ENCODE data around the gene ATP1A4.

Gene ATP1A4

DNA sequence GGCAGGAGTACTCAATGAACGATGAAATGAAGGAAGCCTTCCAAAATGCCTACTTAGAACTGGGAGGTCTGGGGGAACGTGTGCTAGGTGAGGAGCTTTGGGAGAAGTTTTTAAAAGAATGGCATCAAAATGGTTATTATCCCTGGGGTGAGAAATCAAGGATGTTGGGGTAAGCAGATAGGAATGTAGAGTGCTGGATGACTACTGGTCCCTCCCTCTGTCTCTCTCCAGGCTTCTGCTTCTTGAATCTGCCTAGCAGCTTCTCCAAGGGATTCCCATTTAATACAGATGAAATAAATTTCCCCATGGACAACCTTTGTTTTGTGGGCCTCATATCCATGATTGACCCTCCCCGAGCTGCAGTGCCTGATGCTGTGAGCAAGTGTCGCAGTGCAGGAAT is 20.0 kb downstream of the ATP1A4 start:
- DNase-seq (ENCODE audit: low read depth in 1 of 2, low spot score in 1 of 2): no peak

DNA sequence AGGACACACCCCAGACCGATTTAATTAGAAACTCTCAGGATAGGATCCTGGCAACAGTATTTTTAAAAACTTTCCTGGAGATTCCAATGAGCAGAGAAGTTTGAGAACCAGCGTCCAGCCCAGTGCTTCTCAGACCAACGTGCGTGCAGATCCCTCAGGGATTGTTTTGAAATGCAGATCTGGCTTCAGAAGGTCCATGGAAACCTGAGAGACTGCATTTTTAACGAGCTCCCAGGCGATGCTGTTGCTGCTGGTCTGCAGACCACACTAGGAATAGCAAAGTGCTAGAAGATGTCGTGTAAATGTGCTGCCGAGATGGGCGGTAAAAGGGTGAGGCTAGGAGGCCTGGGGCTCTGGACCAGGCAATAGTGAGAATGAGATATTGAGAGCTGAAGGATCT is 20.6 kb downstream of the ATP1A4 start:
- no peak for DNase-seq (ENCODE audit: low read depth in 1 of 2, low spot score in 1 of 2)

DNA sequence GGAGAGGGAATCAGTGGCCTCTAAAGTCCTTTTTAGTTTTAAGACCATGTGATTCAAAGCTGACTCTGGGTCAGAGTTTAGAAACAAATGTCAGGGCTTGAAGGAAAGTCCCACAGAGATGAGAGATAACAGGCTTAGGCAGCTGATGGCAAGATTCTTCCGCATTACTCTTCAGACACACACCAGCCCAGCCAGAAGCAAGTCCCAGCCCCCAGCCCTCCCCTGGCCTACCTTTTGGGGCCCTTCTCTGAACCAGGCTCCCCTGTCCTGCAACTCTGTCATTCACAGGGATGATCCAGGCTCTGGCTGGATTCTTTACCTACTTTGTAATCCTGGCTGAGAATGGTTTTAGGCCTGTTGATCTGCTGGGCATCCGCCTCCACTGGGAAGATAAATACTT is 25.8 kb downstream of the ATP1A4 start:
- DNase-seq (ENCODE audit: low read depth in 1 of 2, low spot score in 1 of 2): no peak

DNA sequence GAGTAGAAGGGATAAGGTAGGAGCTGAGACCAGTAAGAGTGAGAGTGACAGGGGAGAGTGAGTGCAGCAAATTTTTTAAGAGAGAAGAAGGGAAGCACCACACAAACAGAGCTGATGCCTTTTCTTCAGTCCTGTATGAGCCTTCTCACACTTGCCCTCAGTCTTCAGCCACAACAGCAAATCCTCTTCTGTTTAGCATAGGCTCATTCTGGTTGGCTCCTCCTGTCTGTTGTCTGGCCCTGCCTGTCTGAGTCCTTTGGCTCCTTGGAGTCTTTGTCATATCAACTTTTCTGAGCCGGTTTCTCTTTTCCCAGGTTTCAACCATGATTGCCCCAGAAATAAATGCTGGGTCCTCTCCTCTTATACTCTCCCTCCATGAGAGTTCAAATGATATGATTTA is 26.3 kb downstream of the ATP1A4 start:
- DNase-seq (ENCODE audit: low read depth in 1 of 2, low spot score in 1 of 2): no peak

DNA sequence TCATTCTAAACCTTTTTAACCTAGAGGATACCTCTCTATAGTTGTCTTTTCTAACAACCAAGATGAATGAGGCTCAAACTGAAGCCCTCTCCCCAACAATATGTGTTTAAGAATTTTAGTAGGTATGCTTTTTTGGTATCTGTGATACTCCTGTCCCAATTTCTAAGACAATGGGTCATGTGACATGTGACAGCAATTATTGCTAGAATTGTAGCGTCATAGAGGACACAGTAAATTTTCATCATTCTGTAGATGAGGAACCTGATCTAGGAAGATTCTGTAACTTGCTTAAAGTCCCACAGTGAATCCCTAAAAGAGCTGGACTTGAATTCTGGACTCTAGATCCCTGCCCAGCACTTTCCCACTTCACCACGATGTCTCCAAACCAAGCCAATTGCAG is 27.3 kb downstream of the ATP1A4 start:
- DNase-seq (ENCODE audit: low read depth in 1 of 2, low spot score in 1 of 2): no peak

DNA sequence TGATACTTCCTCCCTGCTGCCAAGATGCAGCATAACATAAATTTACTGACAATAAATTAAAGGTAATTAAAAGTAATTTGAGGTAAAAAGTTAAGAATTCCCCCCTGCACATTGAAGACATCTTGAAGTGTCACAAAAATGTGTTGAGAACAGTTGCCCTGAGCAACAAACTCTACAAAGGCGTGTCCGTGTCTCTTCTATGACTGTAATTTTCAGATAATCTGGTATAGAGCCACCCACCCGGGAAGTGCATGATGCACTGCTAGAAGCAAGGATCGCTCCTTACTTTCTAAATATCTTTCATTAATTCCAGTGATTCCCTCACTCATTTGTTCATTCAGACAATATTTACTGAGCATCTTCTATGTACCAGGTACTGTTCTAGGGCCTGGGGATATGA is 27.9 kb downstream of the ATP1A4 start:
- no peak for DNase-seq (ENCODE audit: low read depth in 1 of 2, low spot score in 1 of 2)

DNA sequence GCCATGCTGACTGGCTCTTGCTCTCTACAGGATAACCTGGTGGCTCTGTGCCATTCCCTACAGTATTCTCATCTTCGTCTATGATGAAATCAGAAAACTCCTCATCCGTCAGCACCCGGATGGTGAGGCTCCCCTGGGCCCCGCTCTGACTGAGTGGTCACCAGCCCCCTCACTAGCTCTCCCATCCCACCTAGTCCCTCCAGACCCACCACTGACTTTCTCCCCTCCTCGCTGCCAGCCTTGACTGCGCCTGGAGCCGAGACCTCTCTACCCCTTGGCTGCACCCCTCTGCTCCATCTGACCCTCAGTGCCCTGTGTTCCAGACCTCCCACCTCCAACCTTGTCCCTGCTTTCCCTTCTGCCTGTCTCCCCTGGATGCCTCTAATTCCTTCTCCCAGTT is 34.8 kb downstream of the ATP1A4 start:
- no peak for DNase-seq (ENCODE audit: low read depth in 1 of 2, low spot score in 1 of 2)

DNA sequence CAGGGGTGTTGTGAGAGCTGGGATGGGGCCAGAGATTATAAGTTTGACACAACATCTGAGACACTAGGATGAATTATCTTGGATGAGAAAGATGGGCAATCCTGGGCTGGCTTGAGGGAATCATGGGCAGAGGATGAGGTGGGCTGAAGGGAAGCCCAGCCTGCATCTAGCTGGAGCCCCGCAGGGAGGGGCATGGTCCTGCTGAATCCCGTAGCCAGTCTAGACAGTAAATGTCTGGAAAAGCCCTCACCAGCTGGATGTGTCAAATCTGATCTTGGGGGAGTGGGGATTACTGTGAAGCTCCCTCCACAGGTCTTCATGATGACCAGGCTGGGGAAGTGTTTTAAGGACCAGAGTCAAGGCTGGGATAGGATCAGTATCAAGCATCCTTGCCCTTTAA is 35.3 kb downstream of the ATP1A4 start:
- DNase-seq (ENCODE audit: low read depth in 1 of 2, low spot score in 1 of 2): no peak

DNA sequence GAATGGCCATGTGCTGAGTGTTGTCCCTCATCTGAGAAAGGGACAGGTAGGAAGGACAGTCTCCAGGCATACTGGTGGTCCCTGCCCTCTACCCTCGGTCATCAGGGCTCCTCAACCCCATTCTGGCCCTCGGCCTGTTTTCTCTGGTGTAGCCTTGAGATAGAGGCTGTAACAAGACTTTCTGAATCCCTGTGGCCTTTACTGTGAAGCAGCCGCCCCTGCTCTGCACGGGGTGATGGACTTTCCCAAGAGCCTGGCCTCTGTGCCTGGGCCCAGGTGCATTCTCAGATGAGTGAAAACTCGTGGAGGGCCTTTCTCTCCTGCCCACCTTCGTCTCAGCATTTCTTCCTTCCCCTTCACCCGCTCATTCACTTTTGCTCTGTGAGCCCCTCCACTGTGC is 36.0 kb downstream of the ATP1A4 start:
- no peak for DNase-seq (ENCODE audit: low read depth in 1 of 2, low spot score in 1 of 2)

DNA sequence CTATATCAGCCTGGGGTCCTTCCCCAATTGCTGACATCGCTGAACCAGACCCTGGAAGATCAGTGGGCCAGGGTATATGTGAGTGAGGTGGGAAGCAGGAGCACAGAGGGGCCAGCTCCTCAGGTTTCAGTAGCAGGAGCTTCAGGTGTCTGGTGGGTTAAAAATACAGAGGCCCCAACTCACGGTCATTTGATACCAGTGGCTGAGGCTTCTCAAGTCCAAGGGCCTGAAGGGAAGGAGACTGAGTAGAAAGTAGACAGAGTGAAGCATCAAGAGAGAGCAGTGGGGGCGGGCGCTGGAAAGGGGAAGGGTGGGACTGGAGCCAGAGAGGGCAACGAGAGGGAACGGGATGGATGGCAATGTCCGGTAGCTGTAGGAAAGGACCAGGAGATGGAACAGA is 36.9 kb downstream of the ATP1A4 start:
- no peak for DNase-seq (ENCODE audit: low read depth in 1 of 2, low spot score in 1 of 2)

DNA sequence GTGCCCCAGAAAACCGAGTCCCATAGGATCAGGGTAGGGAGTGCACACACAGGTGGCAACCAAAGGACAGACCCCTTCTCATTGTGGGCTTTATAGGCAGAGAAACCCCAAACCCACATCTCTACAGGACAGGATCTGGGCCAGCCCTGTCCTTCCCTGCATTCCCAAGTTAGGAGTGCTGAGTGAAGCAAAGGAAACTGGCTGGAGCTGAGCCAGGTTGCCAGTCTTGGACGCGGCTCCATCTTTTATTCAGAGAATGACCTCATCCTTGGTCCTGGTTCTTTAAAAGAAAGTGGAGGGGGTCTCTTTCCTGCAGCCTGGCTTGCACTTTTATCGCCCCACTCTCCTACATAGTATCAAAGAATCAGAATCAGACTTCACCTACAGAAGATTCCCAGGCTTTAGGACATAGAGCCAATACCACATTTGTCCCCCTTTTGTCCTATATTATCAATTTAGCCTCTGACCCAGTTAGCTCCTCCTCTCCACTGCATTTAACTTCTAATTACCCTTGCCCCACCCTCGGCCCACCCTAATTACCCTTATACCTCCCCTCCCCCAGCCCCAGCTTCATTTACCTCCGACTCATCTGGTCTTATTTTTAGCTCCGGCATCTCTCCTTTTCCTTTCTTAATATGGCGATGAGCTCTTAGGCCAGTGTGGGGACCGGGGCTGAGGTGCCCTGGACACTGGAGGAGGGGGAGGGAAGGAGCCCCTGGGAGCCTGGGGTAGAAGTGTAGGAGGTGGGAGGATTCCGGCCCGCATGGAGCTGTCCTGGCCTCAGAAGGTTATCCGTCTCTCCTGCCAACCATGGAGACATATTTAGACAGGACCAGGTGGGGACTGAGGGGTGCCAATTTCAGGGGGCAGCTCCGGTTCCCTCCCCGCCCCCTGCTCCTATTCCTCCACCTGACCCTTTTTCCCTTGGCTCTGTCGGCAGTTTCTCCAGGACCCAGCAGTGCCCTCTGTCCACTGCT is 38.5 kb downstream of the ATP1A4 start, which contains the start of gene CASQ1:
TSS of gene CASQ1 (plus strand) at position 927 of the 977 bp plus-strand sequence. CDS start 177 bp downstream, outside the sequence.
- DNase-seq (ENCODE audit: low read depth in 1 of 2, low spot score in 1 of 2): no peak

DNA sequence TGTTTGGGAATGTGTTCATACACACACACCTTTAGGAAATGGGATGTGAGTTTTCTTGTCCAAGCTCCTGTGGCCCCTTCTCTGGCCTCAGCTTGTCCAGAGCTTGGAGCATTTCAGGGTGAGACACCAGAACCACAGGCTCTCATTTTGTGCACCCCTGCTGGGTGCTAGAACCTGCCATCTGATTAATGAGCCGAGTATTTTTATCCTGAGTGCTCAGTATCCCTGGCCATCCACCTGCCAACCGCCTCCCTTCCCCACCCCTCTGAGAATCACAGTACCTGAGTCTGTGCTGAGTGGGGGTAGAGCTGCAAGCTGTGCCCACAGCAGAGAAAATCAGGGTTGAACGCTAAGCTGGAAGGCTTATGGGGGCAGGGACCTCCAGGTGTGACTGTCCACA is 40.4 kb downstream of the ATP1A4 start:
- DNase-seq (ENCODE audit: low read depth in 1 of 2, low spot score in 1 of 2): no peak

DNA sequence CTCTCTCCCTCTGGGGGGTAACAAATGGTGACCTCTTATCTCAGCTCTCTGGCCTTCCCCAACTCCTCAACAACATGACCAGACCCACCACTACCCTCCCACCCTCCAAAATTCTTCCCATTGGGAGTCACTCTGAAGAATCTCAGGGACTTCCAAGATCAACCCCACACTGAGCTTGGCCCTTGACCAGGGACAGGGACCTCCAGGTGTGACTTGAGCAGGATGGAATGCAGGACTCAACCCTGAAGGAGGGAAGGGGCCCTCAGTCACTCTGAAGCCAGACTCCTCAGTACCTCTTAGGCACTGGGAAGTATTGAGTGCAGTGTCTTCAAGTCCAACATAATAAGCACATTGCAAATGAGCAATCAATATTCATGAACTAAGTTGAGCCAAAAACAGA is 40.8 kb downstream of the ATP1A4 start:
- DNase-seq (ENCODE audit: low read depth in 1 of 2, low spot score in 1 of 2): no peak

DNA sequence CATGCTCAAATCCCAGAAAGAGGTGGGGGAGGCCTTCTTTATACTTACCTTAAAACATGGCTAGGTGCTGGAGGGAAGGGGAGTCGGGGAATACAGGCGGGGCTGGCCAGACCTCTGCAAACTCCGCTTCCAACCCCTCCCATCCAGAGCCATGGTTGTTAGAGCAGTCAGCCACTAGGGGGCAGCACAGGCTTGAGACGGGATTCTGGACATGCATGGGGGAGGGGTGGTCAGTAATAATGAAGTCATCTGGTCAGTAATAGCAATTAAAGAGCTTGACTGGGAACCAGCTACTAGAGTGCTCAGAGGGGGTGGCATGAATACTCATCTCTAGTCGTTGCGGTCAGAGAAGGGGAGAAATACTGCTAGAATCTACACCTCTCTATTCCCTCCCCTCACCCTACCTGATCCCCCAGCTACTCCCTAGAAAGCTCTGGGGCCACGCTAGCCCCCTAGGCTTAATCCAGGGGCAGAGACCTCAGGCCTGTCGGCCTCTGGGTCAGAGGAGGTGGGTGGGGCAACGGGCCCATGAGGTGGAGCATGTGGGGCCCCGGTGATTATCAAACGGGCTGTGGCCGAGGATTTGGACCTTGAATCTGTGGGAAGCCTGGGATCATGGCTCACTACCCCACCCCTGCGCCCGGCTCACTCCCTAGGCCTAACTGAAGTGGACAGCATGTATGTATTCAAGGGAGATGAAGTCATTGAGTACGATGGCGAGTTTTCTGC is 41.9 kb downstream of the ATP1A4 start:
- DNase-seq (ENCODE audit: low read depth in 1 of 2, low spot score in 1 of 2): peak; percentile 71 to 76

DNA sequence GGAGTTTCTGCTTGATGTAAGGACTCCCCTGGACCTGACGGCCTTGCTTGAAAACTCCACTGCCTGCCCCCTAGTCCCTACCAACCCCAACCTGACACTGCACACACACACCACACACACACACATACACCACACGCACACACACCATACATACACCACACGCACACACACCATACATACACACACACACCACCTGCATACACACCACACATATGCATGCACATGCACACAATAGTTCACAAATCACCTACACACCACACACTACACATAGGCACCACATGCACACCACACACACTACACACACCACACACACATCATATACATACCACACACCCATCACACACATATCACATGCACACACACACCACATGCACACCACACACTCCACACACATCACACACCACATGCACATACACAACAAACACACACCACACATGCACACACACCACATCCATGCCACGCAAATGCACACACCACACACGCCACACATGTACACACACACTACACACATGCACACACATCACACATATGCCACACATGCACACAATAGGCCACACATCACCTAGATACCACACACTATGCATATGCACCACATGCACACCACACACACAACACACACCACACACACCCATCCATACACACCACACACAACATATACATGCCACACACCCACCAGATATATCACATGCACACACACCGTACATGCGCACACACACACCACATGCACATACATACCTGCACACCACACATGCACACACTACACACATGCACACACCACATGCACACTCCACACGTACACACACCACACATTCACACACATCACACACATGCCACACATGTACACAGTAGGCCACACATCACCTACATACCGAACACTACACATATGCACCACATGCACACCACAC is 42.7 kb downstream of the ATP1A4 start:
- no peak for DNase-seq (ENCODE audit: low read depth in 1 of 2, low spot score in 1 of 2)

DNA sequence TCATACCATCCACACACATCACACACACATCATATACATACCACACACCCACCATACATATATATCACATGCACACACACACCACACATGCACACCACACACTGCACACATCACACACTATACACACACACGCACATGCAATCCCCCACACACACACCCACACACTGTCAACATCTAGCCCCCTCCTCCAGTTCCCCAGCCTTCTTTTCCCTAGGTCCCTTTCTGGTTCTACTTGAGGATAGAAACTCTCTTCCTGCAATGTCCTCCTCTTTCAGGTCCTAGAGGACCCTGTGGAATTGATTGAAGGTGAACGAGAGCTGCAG is 43.3 kb downstream of the ATP1A4 start:
- no peak for DNase-seq (ENCODE audit: low read depth in 1 of 2, low spot score in 1 of 2)

DNA sequence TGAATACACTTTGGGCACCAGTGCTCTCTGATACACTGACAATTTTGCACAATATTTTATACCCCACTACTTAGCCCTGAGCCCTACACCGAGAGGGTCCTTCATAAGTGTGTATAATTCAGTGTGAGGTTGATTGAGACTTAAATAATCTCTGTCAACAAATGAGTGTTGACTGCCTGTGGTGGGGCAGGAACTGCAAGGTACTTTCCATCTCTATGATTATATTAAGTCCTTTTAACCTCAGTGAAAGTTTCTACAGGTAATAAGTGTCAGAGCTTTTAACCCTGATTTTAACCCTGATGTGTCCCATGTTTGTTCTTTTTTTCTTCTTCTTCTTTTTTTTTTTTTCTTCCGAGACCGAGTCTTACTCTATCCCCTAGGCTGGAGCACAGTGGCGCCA is 44.7 kb downstream of the ATP1A4 start:
- no peak for DNase-seq (ENCODE audit: low read depth in 1 of 2, low spot score in 1 of 2)

DNA sequence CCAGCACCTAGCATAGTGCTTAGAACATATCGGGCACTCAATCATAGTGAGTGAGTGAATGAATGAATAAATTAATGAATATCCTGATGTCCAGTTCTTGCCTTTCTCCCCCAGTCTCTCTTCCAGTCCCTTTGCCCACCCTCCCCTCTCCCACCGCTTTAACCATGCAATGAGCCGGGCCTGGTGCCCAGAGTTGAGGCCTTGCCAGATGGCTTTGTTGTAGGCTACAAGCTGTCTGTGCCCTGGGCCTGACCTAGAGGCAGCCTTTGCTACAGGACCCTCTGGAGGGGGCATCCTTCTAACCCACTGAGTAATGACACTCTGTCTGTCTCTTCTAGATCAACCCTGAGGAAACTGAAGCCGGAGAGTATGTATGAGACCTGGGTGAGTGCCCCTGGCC is 45.8 kb downstream of the ATP1A4 start:
- no peak for DNase-seq (ENCODE audit: low read depth in 1 of 2, low spot score in 1 of 2)

DNA sequence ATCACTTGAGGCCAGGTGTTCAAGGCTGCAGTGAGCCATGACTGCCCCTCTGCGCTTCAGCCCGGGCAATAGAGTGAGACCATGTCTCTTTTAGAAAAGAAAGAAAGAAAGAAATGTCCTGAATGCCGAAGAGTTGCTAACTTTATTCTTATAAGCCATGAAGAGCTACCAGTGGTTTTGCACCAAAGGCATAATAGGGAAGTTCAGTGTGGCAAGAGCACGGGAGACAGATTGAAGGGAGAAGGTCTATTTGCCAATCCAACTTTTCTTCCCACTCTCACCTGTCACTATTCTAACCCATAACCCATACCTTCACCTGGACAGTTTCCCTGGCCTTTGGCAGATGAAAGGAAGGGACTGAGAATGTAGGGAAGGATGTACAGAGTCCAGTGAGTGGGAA is 49.4 kb downstream of the ATP1A4 start:
- DNase-seq (ENCODE audit: low read depth in 1 of 2, low spot score in 1 of 2): no peak

DNA sequence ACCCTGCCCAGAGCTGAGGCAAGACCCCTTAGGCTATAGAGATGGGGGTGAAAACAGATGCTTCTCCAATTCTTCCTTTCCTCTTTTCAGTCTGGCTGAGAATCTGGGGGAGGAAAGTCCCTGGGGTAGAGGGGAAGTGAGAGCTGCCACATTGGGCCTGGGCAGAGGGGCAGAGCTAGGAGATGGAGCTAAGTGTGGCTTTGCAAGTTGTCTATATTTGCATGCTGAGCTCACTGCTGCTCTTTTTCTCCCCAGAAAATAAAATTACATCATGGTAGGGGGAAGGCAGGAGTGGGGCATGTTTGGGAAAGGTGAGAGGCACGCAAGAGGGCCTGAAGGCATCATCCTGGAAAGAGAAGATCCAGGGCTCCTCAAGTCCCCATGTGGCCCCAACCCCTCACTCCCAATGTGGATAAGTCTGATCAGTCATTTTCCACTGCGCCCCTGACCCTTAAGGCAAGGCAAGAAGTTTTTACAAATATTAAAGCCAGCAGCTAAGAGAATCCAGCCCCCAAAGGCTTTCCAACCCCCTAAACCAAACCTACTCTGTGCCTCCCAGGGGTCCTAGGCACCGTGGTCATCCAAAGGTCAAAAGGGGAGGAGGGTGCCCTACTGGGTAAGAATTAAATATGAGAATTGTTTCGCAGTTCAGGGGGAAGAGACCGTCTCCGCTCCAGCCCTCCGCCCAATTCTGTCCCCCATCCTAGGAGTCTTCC is 53.3 kb downstream of the ATP1A4 start:
- DNase-seq (ENCODE audit: low read depth in 1 of 2, low spot score in 1 of 2): no peak

Data from activated T-helper 1 cell treated with anti-CD3 and anti-CD28 coated beads, Interleukin-2, amount 50 U/mL, for 16 hours (primary cell).